H1 (cell line): ENCODE measurements around the gene NEK11. TPM values are rescaled to one million over a fixed set of nuclear protein-coding genes. Genes with fewer than 3 reads are reported as not detected.

ENCODE experiments used
- CTCF ChIA-PET: fragments of 300-600 bp; sonication (Branson Sonifier 250); formaldehyde crosslinking; loops from one replicate; lab custom pipeline; 2021; ENCODE audit not compliant: partially characterized antibody; lab: Charles Lee
- POLR2A ChIA-PET: fragments of 300-600 bp; sonication (Branson Sonifier 250); formaldehyde crosslinking; loops from one replicate; lab custom pipeline; 2021; ENCODE audit warnings: inconsistent platforms; ENCODE audit not compliant: partially characterized antibody; lab: Charles Lee
- DNase-seq, 2 experiments: peaks; one replicate each; pipeline versions ENCODE4 v3.0.0 to v3.0.0-alpha.2; 2010 to 2022; ENCODE audit warnings: low spot score in 2 of 2, low read depth in 1 of 2, mixed read lengths in 1 of 2
- FAIRE-seq: peaks from 2 replicates; lab custom pipeline; 2011; peaks lifted over from hg19 to GRCh38; lab: Jason Lieb, UNC
- H2AFZ ChIP-seq: 2 replicates; pipeline ENCODE4 v1.8.1; 2012; ENCODE audit warnings: low read length, inconsistent platforms
- H2AK5ac ChIP-seq: 2 replicates; pipeline ENCODE4 v1.6.1; 2013; ENCODE audit warnings: low read depth, low read length
- H2BK120ac ChIP-seq: replicated peaks from 2 replicates; pipeline ENCODE3; 2013; ENCODE audit warnings: low read depth, low read length, inconsistent platforms
- H2BK12ac ChIP-seq: 2 replicates; pipeline ENCODE4 v1.6.1; 2013; ENCODE audit warnings: low read depth, low read length
- H2BK15ac ChIP-seq: 2 replicates; pipeline ENCODE4 v1.6.1; 2013; ENCODE audit warnings: low read length
- H2BK20ac ChIP-seq: 2 replicates; pipeline ENCODE4 v1.6.1; 2013; ENCODE audit warnings: low read length
- H2BK5ac ChIP-seq: 2 replicates; pipeline ENCODE4 v1.6.1; 2013; ENCODE audit warnings: low read depth, low read length
- H3K14ac ChIP-seq: 2 replicates; pipeline ENCODE4 v1.6.1; 2013; ENCODE audit warnings: inconsistent platforms; ENCODE audit not compliant: insufficient read length
- H3K18ac ChIP-seq: 2 replicates; pipeline ENCODE4 v1.6.1; 2013; ENCODE audit warnings: low read length; ENCODE audit errors: extremely low read depth
- H3K23ac ChIP-seq: 2 replicates; pipeline ENCODE4 v1.6.1; 2013; ENCODE audit warnings: inconsistent platforms; ENCODE audit not compliant: insufficient read length
- H3K23me2 ChIP-seq: 2 replicates; pipeline ENCODE4 v1.6.1; 2013; ENCODE audit warnings: low read depth, low read length
- H3K27ac ChIP-seq: 2 replicates; pipeline ENCODE4 v1.6.1; 2011; ENCODE audit warnings: low read depth, low read length, inconsistent platforms
- H3K27me3 ChIP-seq, 4 experiments: replicated peaks in 1 of 4; 1 replicate in 1 of 4; 2 replicates in 3 of 4; pipeline versions ENCODE4 v1.6.1 to v1.8.1; 2011 to 2013; ENCODE audit warnings: low read length in 3 of 4, mild to moderate bottlenecking in 3 of 4, inconsistent platforms in 2 of 4, mixed read lengths in 2 of 4, moderate library complexity in 1 of 4; ENCODE audit not compliant: control insufficient read depth in 3 of 4, insufficient read depth in 3 of 4; ENCODE audit errors: extremely low read depth in 1 of 4
- H3K36me3 ChIP-seq, 4 experiments: 2 replicates each; pipeline versions ENCODE4 v1.6.1 to v1.8.1; 2011 to 2013; ENCODE audit warnings: mild to moderate bottlenecking in 4 of 4, low read length in 3 of 4, moderate library complexity in 2 of 4, control low read depth in 1 of 4, inconsistent platforms in 1 of 4; ENCODE audit not compliant: insufficient read depth in 4 of 4, control insufficient read depth in 2 of 4
- H3K4ac ChIP-seq: replicated peaks from 2 replicates; pipeline ENCODE3; 2013; ENCODE audit warnings: low read length, low read depth, mixed read lengths, inconsistent platforms; ENCODE audit not compliant: insufficient read length
- H3K4me1 ChIP-seq, 4 experiments: replicated peaks in 1 of 4; 1 replicate in 1 of 4; 2 replicates in 3 of 4; pipeline versions ENCODE4 v1.6.1 to v1.8.1; 2011 to 2013; ENCODE audit warnings: low read length in 3 of 4, inconsistent platforms in 2 of 4, mixed read lengths in 1 of 4; ENCODE audit not compliant: insufficient read depth in 4 of 4, control insufficient read depth in 3 of 4
- H3K4me2 ChIP-seq, 2 experiments: 2 replicates each; pipeline versions ENCODE4 v1.6.1 to v1.8.1; 2011 to 2013; ENCODE audit warnings: low read depth in 2 of 2, low read length in 2 of 2, control low read depth in 1 of 2, inconsistent platforms in 1 of 2, mild to moderate bottlenecking in 1 of 2; ENCODE audit not compliant: insufficient read depth in 1 of 2
- H3K4me3 ChIP-seq, 4 experiments: fragments of 200-600, 300-600 bp in 1 of 4; sonication (generic), shearing (Covaris generic), sonication (Bioruptor Twin) in 1 of 4; 2 replicates each; pipeline versions ENCODE4 v1.5.1 to v1.8.1; 2011 to 2016; ENCODE audit warnings: low read length in 4 of 4, low read depth in 3 of 4, control low read depth in 2 of 4, inconsistent platforms in 2 of 4, mild to moderate bottlenecking in 2 of 4, mixed read lengths in 1 of 4, moderate library complexity in 1 of 4; ENCODE audit not compliant: insufficient read depth in 2 of 4; ENCODE audit errors: extremely low read depth in 1 of 4
- H3K56ac ChIP-seq: replicated peaks from 2 replicates; pipeline ENCODE3; 2013; ENCODE audit warnings: low read depth, mild to moderate bottlenecking, mixed read lengths, low read length, inconsistent platforms; ENCODE audit not compliant: insufficient read length
- H3K79me1 ChIP-seq: 2 replicates; pipeline ENCODE4 v1.6.1; 2013; ENCODE audit warnings: low read depth, low read length, control low read depth
- H3K79me2 ChIP-seq, 2 experiments: 2 replicates each; pipeline versions ENCODE4 v1.6.1 to v1.8.1; 2012 to 2013; ENCODE audit warnings: low read length in 2 of 2, mild to moderate bottlenecking in 2 of 2, inconsistent platforms in 1 of 2; ENCODE audit not compliant: insufficient read depth in 2 of 2, control insufficient read depth in 1 of 2
- H3K9ac ChIP-seq, 4 experiments: replicated peaks in 1 of 4; 1 replicate in 1 of 4; 2 replicates in 3 of 4; pipeline versions ENCODE4 v1.6.1 to v1.8.1; 2011 to 2013; ENCODE audit warnings: low read depth in 3 of 4, low read length in 3 of 4, control low read depth in 2 of 4, mild to moderate bottlenecking in 2 of 4, moderate library complexity in 2 of 4, inconsistent platforms in 1 of 4; ENCODE audit errors: extremely low read depth in 1 of 4
- H3K9me3 ChIP-seq, 2 experiments: 2 replicates each; pipeline versions ENCODE4 v1.6.1 to v1.8.1; 2012 to 2013; ENCODE audit warnings: mild to moderate bottlenecking in 2 of 2, moderate library complexity in 2 of 2, control low read depth in 1 of 2, inconsistent platforms in 1 of 2, low read depth in 1 of 2, low read length in 1 of 2, mixed read lengths in 1 of 2; ENCODE audit not compliant: insufficient read depth in 2 of 2
- H4K20me1 ChIP-seq, 2 experiments: replicated peaks in 1 of 2; 2 replicates each; pipeline versions ENCODE3 to v1.8.1; 2011 to 2013; ENCODE audit warnings: inconsistent platforms in 2 of 2, low read length in 2 of 2, mild to moderate bottlenecking in 1 of 2; ENCODE audit not compliant: insufficient read depth in 2 of 2, control insufficient read depth in 1 of 2
- H4K5ac ChIP-seq: 2 replicates; pipeline ENCODE4 v1.6.1; 2013; ENCODE audit warnings: low read length, low read depth, mixed read lengths, inconsistent platforms; ENCODE audit not compliant: insufficient read length
- H4K8ac ChIP-seq: 2 replicates; pipeline ENCODE4 v1.8.0; 2013; ENCODE audit warnings: mild to moderate bottlenecking, moderate library complexity, low read length, inconsistent platforms; ENCODE audit not compliant: insufficient read depth; ENCODE audit errors: extremely low read depth
- H4K91ac ChIP-seq: replicated peaks from 2 replicates; pipeline ENCODE3; 2013; ENCODE audit warnings: low read length, mixed read lengths, inconsistent platforms; ENCODE audit not compliant: insufficient read length
- BCL11A ChIP-seq, 2 experiments: IDR thresholded peaks; one replicate each; pipeline ENCODE4 v1.6.1; 2011; ENCODE audit warnings: low read depth in 2 of 2, low read length in 2 of 2, mild to moderate bottlenecking in 2 of 2
- CBX8 ChIP-seq: fragments of 300-800, 300-1000 bp; sonication (generic); IDR thresholded peaks from 2 replicates; pipeline ENCODE4 v1.7.1; 2016; ENCODE audit warnings: low read depth, low read length, borderline replicate concordance
- CTCF ChIP-seq, 3 experiments: IDR thresholded peaks; 1 replicate in 2 of 3; 2 replicates in 1 of 3; pipeline versions ENCODE4 v1.5.1 to v1.6.1; 2011; ENCODE audit warnings: low read length in 3 of 3, mild to moderate bottlenecking in 3 of 3, inconsistent platforms in 2 of 3, low read depth in 1 of 3, moderate library complexity in 1 of 3; ENCODE audit not compliant: insufficient read depth in 1 of 3; ENCODE audit errors: control extremely low read depth in 1 of 3
- EP300 ChIP-seq, 2 experiments: IDR thresholded peaks; 1 replicate in 1 of 2; 2 replicates in 1 of 2; pipeline ENCODE4 v1.6.1; 2011 to 2012; ENCODE audit warnings: low read depth in 2 of 2, low read length in 2 of 2, mild to moderate bottlenecking in 2 of 2, borderline replicate concordance in 1 of 2, inconsistent platforms in 1 of 2, moderate library complexity in 1 of 2
- JUN ChIP-seq: IDR thresholded peaks from 2 replicates; pipeline ENCODE4 v1.6.1; 2011; ENCODE audit warnings: low read depth, mild to moderate bottlenecking, improper control_type of control experiment, low read length
- RFX5 ChIP-seq: IDR thresholded peaks from 2 replicates; pipeline ENCODE4 v1.6.1; 2011; ENCODE audit warnings: low read depth, low read length, improper control_type of control experiment, borderline replicate concordance
- RXRA ChIP-seq: IDR thresholded peaks from 2 replicates; pipeline ENCODE4 v1.6.1; 2011; ENCODE audit warnings: low read depth, mild to moderate bottlenecking, low read length, moderate library complexity; ENCODE audit not compliant: insufficient read depth
- SIN3A ChIP-seq, 2 experiments: IDR thresholded peaks in 1 of 2; conservative IDR thresholded peaks in 1 of 2; 2 replicates each; pipeline ENCODE4 v1.6.1; 2011 to 2012; ENCODE audit warnings: low read length in 2 of 2, improper control_type of control experiment in 1 of 2, low read depth in 1 of 2, mild to moderate bottlenecking in 1 of 2
- SP1 ChIP-seq: IDR thresholded peaks from 2 replicates; pipeline ENCODE4 v1.6.1; 2011; ENCODE audit warnings: low read depth, low read length
- SRF ChIP-seq: IDR thresholded peaks from 2 replicates; pipeline ENCODE4 v1.6.1; 2011; ENCODE audit warnings: mild to moderate bottlenecking, low read depth, low read length, moderate library complexity
- SUZ12 ChIP-seq: fragments of 200-600 bp; sonication (generic); IDR thresholded peaks from 2 replicates; pipeline ENCODE4 v1.6.1; 2012; ENCODE audit warnings: mild to moderate bottlenecking, inconsistent platforms, low read length, moderate library complexity, mixed read lengths
- TAF7 ChIP-seq: optimal IDR thresholded peaks from 2 replicates; pipeline ENCODE3; 2011; ENCODE audit warnings: low read depth, mild to moderate bottlenecking, inconsistent platforms, low read length, moderate library complexity, borderline replicate concordance
- polyA plus RNA-seq, 7 experiments: library from polyadenylated mRNA; depleted of rRNA in 3 of 7; stranded (reverse) in 5 of 7; unstranded in 2 of 7; fragments of >200 nt in 5 of 7; fragments of 200-250 nt in 2 of 7; gene quantifications; 1 replicate in 5 of 7; 2 replicates in 1 of 7; 4 replicates in 1 of 7; pipeline versions ENCODE4 v1.2.1 to v1.2.3, GENCODE V29; 2011 to 2013; ENCODE audit warnings: missing spikeins in 2 of 7, mixed read lengths in 2 of 7
- total RNA-seq: library from RNA; stranded (reverse); fragmentation: NEBNext Ultra II Directional; extraction: Animal tissue kit (Norgen Biotek cat#: 25700); gene quantifications from 2 replicates; pipeline ENCODE4 v1.2.1, GENCODE V29; 2021

Gene NEK11
- total and polyA plus RNA-seq, 2 of the 8 experiments (the other 6 are each of a cell fraction or from before 2014, with no cell fraction given): 0.60 TPM; not detected in 1

- Histone ChIP-seq H2BK120ac (no peak overlapping the region), H3K27me3 (peaks cover 0 to 1% (median 0%) of the 10 kb centered on the region in 4 experiments; a peak in 1 of 7 replicates), H3K23ac (no peak overlapping the region), H3K18ac (no peak overlapping the region), H2AK5ac (no peak overlapping the region), H3K36me3 (no peaks in the 10 kb centered on the region), H3K4me2 (no peak overlapping the region), H4K5ac (no peak overlapping the region), H3K79me2 (no peaks in the 10 kb centered on the region), H3K27ac (no peak overlapping the region), H3K4me1 (no peaks in the 10 kb centered on the region), H3K4ac (no peak overlapping the region), H4K20me1 (no peaks in the 10 kb centered on the region), H3K79me1 (no peaks in the 10 kb centered on the region), H3K14ac (no peak overlapping the region), H3K56ac (no peak overlapping the region), H3K23me2 (no peaks in the 10 kb centered on the region), H3K9ac (no peak overlapping the region), H2BK20ac (no peak overlapping the region), H2BK15ac (no peak overlapping the region), H2BK12ac (no peak overlapping the region), H3K4me3 (no peak overlapping the region), H3K9me3 (no peaks in the 10 kb centered on the region), H2AFZ (no peak overlapping the region), H4K91ac (no peak overlapping the region), H2BK5ac (no peak overlapping the region), H4K8ac (no peak overlapping the region)
- FAIRE-seq (no peak), DNase-seq (no peak)
- ChIA-PET POLR2A (no interaction called here), CTCF (interaction anchor here (1.6 kb wide), 1 partner anchor 12 kb away, joined by 5 read pairs; no protein-coding TSS in a partner anchor)
- no peak for TF ChIP-seq SP1
- TF ChIP-seq TAF7: no peak
- TF ChIP-seq SIN3A (conservative IDR thresholded peaks at IDR 0.05 in 1 of 2, IDR thresholded peaks at IDR 0.05 in 1 of 2; ENCODE audit: low read depth in 1 of 2, low read length in 2 of 2): no peak
- TF ChIP-seq BCL11A (IDR thresholded peaks at IDR 0.05; ENCODE audit: low read depth in 2 of 2, low read length in 2 of 2): no peak
- TF ChIP-seq EP300 (IDR thresholded peaks at IDR 0.05; ENCODE audit: borderline replicate concordance in 1 of 2, low read depth in 2 of 2, low read length in 2 of 2): no peak
- no peak for TF ChIP-seq RXRA
- TF ChIP-seq SUZ12: no peak
- no peak for TF ChIP-seq SRF
- no peak for TF ChIP-seq RFX5
- TF ChIP-seq CTCF (IDR thresholded peaks at IDR 0.05; ENCODE audit: control extremely low read depth in 1 of 3, insufficient read depth in 1 of 3, low read depth in 1 of 3, low read length in 3 of 3): no peak
- no peak for TF ChIP-seq JUN
- no peak for TF ChIP-seq CBX8
Observed at GRCh38 chr3:131109156-131109555, 82.5 kb downstream of the NEK11 start.
